Osteoblast (primary cell): ENCODE data around the gene IPO4. TPM values are rescaled to one million over a fixed set of nuclear protein-coding genes. Genes with fewer than 3 reads are reported as not detected.

ENCODE experiments used
- DNase-seq: peaks from one replicate; pipeline ENCODE4 v3.0.0; 2011; ENCODE audit warnings: low spot score, mixed read lengths; ENCODE audit not compliant: insufficient read length; ENCODE audit errors: missing footprints
- H2AFZ ChIP-seq: 2 replicates; pipeline ENCODE4 v1.6.0; 2011; ENCODE audit warnings: mild to moderate bottlenecking, low read length
- H3K27ac ChIP-seq: 2 replicates; pipeline ENCODE4 v1.5.1; 2011; ENCODE audit warnings: mild to moderate bottlenecking, low read depth, low read length, moderate library complexity
- H3K27me3 ChIP-seq: 2 replicates; pipeline ENCODE4 v1.6.0; 2012; ENCODE audit warnings: mild to moderate bottlenecking, control low read depth, inconsistent platforms, low read length, moderate library complexity; ENCODE audit not compliant: insufficient read depth
- H3K36me3 ChIP-seq: 2 replicates; pipeline ENCODE4 v1.5.1; 2011; ENCODE audit warnings: mild to moderate bottlenecking, low read length, control low read depth, moderate library complexity; ENCODE audit not compliant: insufficient read depth
- H3K4me1 ChIP-seq: 2 replicates; pipeline ENCODE4 v1.5.1; 2011; ENCODE audit warnings: mild to moderate bottlenecking, low read length, control low read depth, moderate library complexity; ENCODE audit not compliant: insufficient read depth
- H3K4me2 ChIP-seq: 2 replicates; pipeline ENCODE4 v1.6.0; 2011; ENCODE audit warnings: mild to moderate bottlenecking, low read length; ENCODE audit not compliant: insufficient read depth
- H3K4me3 ChIP-seq: fragments of 200-600 bp; sonication (generic); 3 replicates; pipeline ENCODE4 v1.5.1; 2012; ENCODE audit warnings: mild to moderate bottlenecking, low read length, inconsistent platforms; ENCODE audit not compliant: insufficient read depth
- H3K79me2 ChIP-seq: 2 replicates; pipeline ENCODE4 v1.6.0; 2012; ENCODE audit warnings: mild to moderate bottlenecking, low read length, control low read depth, inconsistent platforms; ENCODE audit not compliant: insufficient read depth
- H3K9me3 ChIP-seq: 2 replicates; pipeline ENCODE4 v1.5.1; 2011; ENCODE audit warnings: low read depth, low read length, control low read depth
- H4K20me1 ChIP-seq: 2 replicates; pipeline ENCODE4 v1.6.0; 2012; ENCODE audit warnings: mild to moderate bottlenecking, low read length, control low read depth; ENCODE audit not compliant: insufficient read depth
- total RNA-seq: library from RNA; depleted of rRNA; stranded (reverse); fragments of >200 nt; gene quantifications from 2 replicates; pipeline ENCODE4 v1.2.3, GENCODE V29; 2012
- TF ChIP-seq, protein P1 (sequence below): IDR thresholded peaks from 2 replicates; pipeline ENCODE4 v1.5.1; 2011; ENCODE audit warnings: mild to moderate bottlenecking, low read depth, low read length, moderate library complexity; ENCODE audit errors: extremely low read depth

The IPO4 gene, protein sequence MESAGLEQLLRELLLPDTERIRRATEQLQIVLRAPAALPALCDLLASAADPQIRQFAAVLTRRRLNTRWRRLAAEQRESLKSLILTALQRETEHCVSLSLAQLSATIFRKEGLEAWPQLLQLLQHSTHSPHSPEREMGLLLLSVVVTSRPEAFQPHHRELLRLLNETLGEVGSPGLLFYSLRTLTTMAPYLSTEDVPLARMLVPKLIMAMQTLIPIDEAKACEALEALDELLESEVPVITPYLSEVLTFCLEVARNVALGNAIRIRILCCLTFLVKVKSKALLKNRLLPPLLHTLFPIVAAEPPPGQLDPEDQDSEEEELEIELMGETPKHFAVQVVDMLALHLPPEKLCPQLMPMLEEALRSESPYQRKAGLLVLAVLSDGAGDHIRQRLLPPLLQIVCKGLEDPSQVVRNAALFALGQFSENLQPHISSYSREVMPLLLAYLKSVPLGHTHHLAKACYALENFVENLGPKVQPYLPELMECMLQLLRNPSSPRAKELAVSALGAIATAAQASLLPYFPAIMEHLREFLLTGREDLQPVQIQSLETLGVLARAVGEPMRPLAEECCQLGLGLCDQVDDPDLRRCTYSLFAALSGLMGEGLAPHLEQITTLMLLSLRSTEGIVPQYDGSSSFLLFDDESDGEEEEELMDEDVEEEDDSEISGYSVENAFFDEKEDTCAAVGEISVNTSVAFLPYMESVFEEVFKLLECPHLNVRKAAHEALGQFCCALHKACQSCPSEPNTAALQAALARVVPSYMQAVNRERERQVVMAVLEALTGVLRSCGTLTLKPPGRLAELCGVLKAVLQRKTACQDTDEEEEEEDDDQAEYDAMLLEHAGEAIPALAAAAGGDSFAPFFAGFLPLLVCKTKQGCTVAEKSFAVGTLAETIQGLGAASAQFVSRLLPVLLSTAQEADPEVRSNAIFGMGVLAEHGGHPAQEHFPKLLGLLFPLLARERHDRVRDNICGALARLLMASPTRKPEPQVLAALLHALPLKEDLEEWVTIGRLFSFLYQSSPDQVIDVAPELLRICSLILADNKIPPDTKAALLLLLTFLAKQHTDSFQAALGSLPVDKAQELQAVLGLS
- 38.9 and 47.0 TPM in 2 replicates for total RNA-seq

DNA sequence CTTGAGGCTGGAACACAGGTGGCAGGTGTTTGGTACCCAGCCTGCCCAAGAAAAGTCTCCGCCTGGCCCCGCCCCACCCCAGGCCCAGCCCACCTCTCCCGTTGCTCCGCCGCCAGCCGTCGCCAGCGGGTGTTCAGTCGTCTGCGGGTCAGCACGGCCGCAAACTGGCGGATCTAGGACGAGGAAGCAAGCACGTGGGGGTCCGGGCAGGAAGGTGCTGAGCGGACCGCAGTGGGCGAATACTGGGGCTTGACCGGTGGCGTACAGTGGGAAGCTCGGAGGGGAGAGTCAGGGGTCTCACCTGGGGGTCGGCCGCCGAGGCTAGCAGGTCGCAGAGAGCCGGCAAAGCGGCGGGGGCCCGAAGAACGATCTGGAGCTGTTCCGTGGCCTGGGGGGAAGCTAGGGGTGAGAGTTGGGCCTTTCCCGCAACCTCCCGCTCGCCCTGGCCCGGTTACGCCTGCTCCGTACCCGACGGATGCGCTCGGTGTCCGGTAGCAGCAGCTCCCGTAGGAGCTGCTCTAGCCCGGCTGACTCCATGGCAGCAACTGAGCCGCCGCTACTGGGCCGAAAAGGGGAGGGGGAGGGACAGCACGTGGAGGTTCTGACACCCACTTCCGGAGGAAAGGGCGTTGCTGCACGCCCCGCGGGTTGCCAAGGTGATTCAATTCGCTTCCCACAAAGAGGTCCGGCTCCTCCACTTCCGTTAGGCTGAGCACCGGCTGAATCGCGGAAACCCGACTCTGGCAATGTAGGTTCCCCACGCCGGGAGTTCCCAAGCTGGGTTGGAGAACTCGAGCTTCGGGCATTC lies at the start of gene IPO4:
IPO4 (minus strand) TSS at position 566 of the 808 bp plus-strand sequence; CDS start at position 537, 29 bp downstream.
- Histone ChIP-seq H4K20me1 (peaks cover 4% of the 10 kb centered on the region), H3K27ac (peak within 1 kb of the TSS; percentile 74), H3K4me3 (peak within 1 kb of the TSS; percentile 90), H3K79me2 (peaks cover 40% of the 10 kb centered on the region), H3K4me2 (peak within 1 kb of the TSS; percentile 86), H3K4me1 (peaks cover 11% of the 10 kb centered on the region), H3K9me3 (no peaks in the 10 kb centered on the region), H3K27me3 (no peaks in the 10 kb centered on the region), H3K36me3 (peaks cover 48% of the 10 kb centered on the region), H2AFZ (peak within 1 kb of the TSS; percentile 64)
- TF ChIP-seq, protein P1, sequence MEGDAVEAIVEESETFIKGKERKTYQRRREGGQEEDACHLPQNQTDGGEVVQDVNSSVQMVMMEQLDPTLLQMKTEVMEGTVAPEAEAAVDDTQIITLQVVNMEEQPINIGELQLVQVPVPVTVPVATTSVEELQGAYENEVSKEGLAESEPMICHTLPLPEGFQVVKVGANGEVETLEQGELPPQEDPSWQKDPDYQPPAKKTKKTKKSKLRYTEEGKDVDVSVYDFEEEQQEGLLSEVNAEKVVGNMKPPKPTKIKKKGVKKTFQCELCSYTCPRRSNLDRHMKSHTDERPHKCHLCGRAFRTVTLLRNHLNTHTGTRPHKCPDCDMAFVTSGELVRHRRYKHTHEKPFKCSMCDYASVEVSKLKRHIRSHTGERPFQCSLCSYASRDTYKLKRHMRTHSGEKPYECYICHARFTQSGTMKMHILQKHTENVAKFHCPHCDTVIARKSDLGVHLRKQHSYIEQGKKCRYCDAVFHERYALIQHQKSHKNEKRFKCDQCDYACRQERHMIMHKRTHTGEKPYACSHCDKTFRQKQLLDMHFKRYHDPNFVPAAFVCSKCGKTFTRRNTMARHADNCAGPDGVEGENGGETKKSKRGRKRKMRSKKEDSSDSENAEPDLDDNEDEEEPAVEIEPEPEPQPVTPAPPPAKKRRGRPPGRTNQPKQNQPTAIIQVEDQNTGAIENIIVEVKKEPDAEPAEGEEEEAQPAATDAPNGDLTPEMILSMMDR: no peak
- DNase-seq: peak; percentile 100

DNA sequence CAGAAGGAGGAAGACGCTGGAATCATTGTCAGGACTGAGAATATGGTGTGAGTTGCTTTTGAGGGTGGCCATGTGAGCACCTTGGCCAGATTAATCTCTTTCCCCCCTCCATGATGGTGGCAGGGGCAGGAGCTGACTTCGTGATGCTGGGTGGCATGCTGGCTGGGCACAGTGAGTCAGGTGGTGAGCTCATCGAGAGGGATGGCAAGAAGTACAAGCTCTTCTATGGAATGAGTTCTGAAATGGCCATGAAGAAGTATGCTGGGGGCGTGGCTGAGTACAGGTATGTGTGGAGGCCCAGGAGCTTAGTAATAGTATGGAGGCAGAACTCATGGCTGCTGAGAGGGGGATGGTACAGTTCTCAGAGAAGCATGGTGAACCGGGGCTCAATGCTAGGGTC lies 49.5 kb upstream of the IPO4 start:
- Histone ChIP-seq H3K36me3 (peaks cover 61% of the 10 kb centered on the region), H3K27ac (peak overlapping the region; percentile 7), H2AFZ (no peak overlapping the region), H3K9me3 (no peaks in the 10 kb centered on the region), H3K27me3 (no peaks in the 10 kb centered on the region), H3K4me3 (no peak overlapping the region), H3K79me2 (peaks cover 69% of the 10 kb centered on the region), H3K4me1 (peaks cover 47% of the 10 kb centered on the region), H3K4me2 (no peak overlapping the region), H4K20me1 (peaks cover 12% of the 10 kb centered on the region)
- TF ChIP-seq, protein P1: no peak
- DNase-seq: peak; percentile 61

- H3K36me3 ChIP-seq: peaks cover 61% of the 10 kb centered on the region
- H3K27ac ChIP-seq: peak overlapping the region; percentile 7
- H3K79me2 ChIP-seq: peaks cover 73% of the 10 kb centered on the region
- no peaks in the 10 kb centered on the region for H3K27me3 ChIP-seq
- TF ChIP-seq, protein P1: no peak
- no peak overlapping the region for H2AFZ ChIP-seq
- H3K9me3 ChIP-seq: no peaks in the 10 kb centered on the region
- H3K4me3 ChIP-seq: no peak overlapping the region
- H4K20me1 ChIP-seq: peaks cover 12% of the 10 kb centered on the region
- no peak overlapping the region for H3K4me2 ChIP-seq
- DNase-seq: no peak
- peaks cover 51% of the 10 kb centered on the region for H3K4me1 ChIP-seq
Observed at GRCh38 chr14:24237463-24237955, 48.9 kb upstream of the IPO4 start.
